Smooth muscle cell (in vitro differentiated cells): ENCODE results near the gene RERE. TPM values are rescaled to one million over a fixed set of nuclear protein-coding genes. Genes with fewer than 3 reads are reported as not detected.

Experiments
- DNase-seq: peaks from one replicate; lab custom pipeline; 2025; ENCODE audit not compliant: unreplicated experiment; lab: John Stamatoyannopoulos, UW
- H2AFZ ChIP-seq: fragments of 200-600 bp; sonication (generic); 2 replicates; pipeline ENCODE4 v1.6.0; 2016; ENCODE audit warnings: antibody characterized with exemption, low read depth, mild to moderate bottlenecking
- H3F3A ChIP-seq: fragments of 200-600 bp; sonication (generic); 2 replicates; pipeline ENCODE4 v1.6.0; 2017; ENCODE audit warnings: antibody characterized with exemption, low read depth
- H3K27ac ChIP-seq: fragments of 200-600 bp; sonication (generic); 2 replicates; pipeline ENCODE4 v1.5.1; 2016; ENCODE audit warnings: low read depth, mild to moderate bottlenecking
- H3K27me3 ChIP-seq: fragments of 200-600 bp; sonication (generic); 2 replicates; pipeline ENCODE4 v1.6.1; 2016; ENCODE audit warnings: low read depth, mild to moderate bottlenecking
- H3K36me3 ChIP-seq: fragments of 200-600 bp; sonication (generic); 2 replicates; pipeline ENCODE4 v1.5.1; 2016; ENCODE audit warnings: low read depth
- H3K4me1 ChIP-seq: fragments of 200-600 bp; sonication (generic); 2 replicates; pipeline ENCODE4 v1.5.1; 2016; ENCODE audit warnings: low read depth
- H3K4me2 ChIP-seq: fragments of 200-600 bp; sonication (generic); 2 replicates; pipeline ENCODE4 v1.6.0; 2016; ENCODE audit warnings: mild to moderate bottlenecking
- H3K4me3 ChIP-seq: fragments of 200-600 bp; sonication (generic); 2 replicates; pipeline ENCODE4 v1.5.1; 2016; ENCODE audit warnings: mild to moderate bottlenecking
- H3K79me2 ChIP-seq: fragments of 200-600 bp; sonication (generic); 2 replicates; pipeline ENCODE4 v1.6.0; 2016; ENCODE audit warnings: low read depth, mild to moderate bottlenecking
- H3K9ac ChIP-seq: fragments of 200-600 bp; sonication (generic); 2 replicates; pipeline ENCODE4 v1.6.0; 2016; ENCODE audit warnings: low read depth
- H3K9me3 ChIP-seq: fragments of 200-600 bp; sonication (generic); replicated peaks from 2 replicates; pipeline ENCODE4 v1.5.1; 2016; ENCODE audit warnings: low read depth
- H4K20me1 ChIP-seq: fragments of 200-600 bp; sonication (generic); 2 replicates; pipeline ENCODE4 v1.6.0; 2016; ENCODE audit warnings: low read depth
- CTCF ChIP-seq: fragments of 200-600 bp; sonication (generic); IDR thresholded peaks from 2 replicates; pipeline ENCODE4 v1.5.1; 2017; ENCODE audit warnings: borderline replicate concordance, mild to moderate bottlenecking, antibody characterized with exemption; ENCODE audit not compliant: insufficient read depth, poor library complexity, severe bottlenecking
- WGBS: methylation state at CpG from one replicate; pipeline ENCODE4 v1.1.7; 2016; ENCODE audit warnings: low lambda C conversion rate; 5-methylcytosine and 5-hydroxymethylcytosine counted together
- polyA plus RNA-seq: library from polyadenylated mRNA; unstranded; fragments of >200 nt; fragmentation: Nextera tagmentation; extraction: Ambion mirVana; gene quantifications from 2 replicates; pipeline ENCODE4 v1.2.1, GENCODE V29; 2016
- total RNA-seq: library from RNA; depleted of rRNA; stranded (reverse); fragments of >200 nt; gene quantifications from 2 replicates; pipeline ENCODE4 v1.2.3, GENCODE V29; 2014

The RERE gene
- total and polyA plus RNA-seq, 2 experiments from 2014 or later = 45.6 to 59.2 TPM

- H3K27ac ChIP-seq = no peak overlapping the region
- no peak for TF ChIP-seq CTCF
- peaks cover 98% of the 10 kb centered on the region for H4K20me1 ChIP-seq
- no peaks in the 10 kb centered on the region for H3K27me3 ChIP-seq
- H3K9me3 ChIP-seq = no peaks in the 10 kb centered on the region
- peaks cover 8% of the 10 kb centered on the region for H3K4me1 ChIP-seq
- peaks cover 92% of the 10 kb centered on the region for H3K79me2 ChIP-seq
- no peaks in the 10 kb centered on the region for H3F3A ChIP-seq
- 87% methylated on average over 8 of the region's 8 CpGs for WGBS
- H3K9ac ChIP-seq = no peak overlapping the region
- H3K4me2 ChIP-seq = no peak overlapping the region
- no peak for DNase-seq
- no peak overlapping the region for H3K4me3 ChIP-seq
- no peaks in the 10 kb centered on the region for H3K36me3 ChIP-seq
- no peak overlapping the region for H2AFZ ChIP-seq
Observed at GRCh38 chr1:8807004-8807403, 10.4 kb downstream of the RERE start.

- no peak overlapping the region for H3K9ac ChIP-seq
- 96% methylated on average over 5 of the region's 5 CpGs for WGBS
- H3K9me3 ChIP-seq = no peaks in the 10 kb centered on the region
- no peak overlapping the region for H3K4me3 ChIP-seq
- H3K79me2 ChIP-seq = peaks cover 89% of the 10 kb centered on the region
- no peaks in the 10 kb centered on the region for H3K27me3 ChIP-seq
- H3K4me2 ChIP-seq = no peak overlapping the region
- H4K20me1 ChIP-seq = peaks cover 86% of the 10 kb centered on the region
- H3K4me1 ChIP-seq = no peaks in the 10 kb centered on the region
- no peak for DNase-seq
- no peak overlapping the region for H3K27ac ChIP-seq
- no peaks in the 10 kb centered on the region for H3K36me3 ChIP-seq
- no peak overlapping the region for H2AFZ ChIP-seq
- TF ChIP-seq CTCF = no peak
- no peaks in the 10 kb centered on the region for H3F3A ChIP-seq
Observed at GRCh38 chr1:8800416-8800815, 17.0 kb downstream of the RERE start.

GRCh38 chr1:8797216-8797615 is 20.2 kb downstream of the RERE start:
- no peak overlapping the region for H2AFZ ChIP-seq
- H3K79me2 ChIP-seq = peaks cover 80% of the 10 kb centered on the region
- H3K4me2 ChIP-seq = no peak overlapping the region
- no peak for TF ChIP-seq CTCF
- H3K4me1 ChIP-seq = no peaks in the 10 kb centered on the region
- WGBS = 93% methylated on average over 5 of the region's 5 CpGs
- no peak for DNase-seq
- H3K27me3 ChIP-seq = no peaks in the 10 kb centered on the region
- H3F3A ChIP-seq = no peaks in the 10 kb centered on the region
- H3K9ac ChIP-seq = no peak overlapping the region
- no peak overlapping the region for H3K4me3 ChIP-seq
- peaks cover 85% of the 10 kb centered on the region for H4K20me1 ChIP-seq
- peak overlapping the region; percentile 3 for H3K27ac ChIP-seq
- no peaks in the 10 kb centered on the region for H3K9me3 ChIP-seq
- no peaks in the 10 kb centered on the region for H3K36me3 ChIP-seq

GRCh38 chr1:8796812-8797211 is 20.6 kb downstream of the RERE start:
- Histone ChIP-seq H2AFZ (no peak overlapping the region), H4K20me1 (peaks cover 86% of the 10 kb centered on the region), H3K4me2 (no peak overlapping the region), H3K9me3 (no peaks in the 10 kb centered on the region), H3K27me3 (no peaks in the 10 kb centered on the region), H3K27ac (no peak overlapping the region), H3K4me3 (no peak overlapping the region), H3K4me1 (no peaks in the 10 kb centered on the region), H3K9ac (no peak overlapping the region), H3K79me2 (peaks cover 80% of the 10 kb centered on the region), H3F3A (no peaks in the 10 kb centered on the region), H3K36me3 (no peaks in the 10 kb centered on the region)
- no peak for DNase-seq
- WGBS = 45% methylated on average over 3 of the region's 3 CpGs
- no peak for TF ChIP-seq CTCF
